ENCODE data around the gene RAB3IL1. TPM values are rescaled to one million over a fixed set of nuclear protein-coding genes. Genes with fewer than 3 reads are reported as not detected.

RAB3IL1 gene
- total RNA-seq, 1 donor from 2014 or later = 10.6 TPM

GRCh38 chr11:61914471-61915171 is 2.7 kb downstream of the RAB3IL1 start:
- no peak for TF ChIP-seq CTCF (IDR thresholded peaks at IDR 0.05; ENCODE audit: unreplicated experiment)
- H3K36me3 Mint-ChIP-seq = no peaks in the 10 kb centered on the region
- H3K4me1 Mint-ChIP-seq = peaks cover 28% of the 10 kb centered on the region
- no peak overlapping the region for H3K4me3 Mint-ChIP-seq
- no peaks in the 10 kb centered on the region for H3K9me3 Mint-ChIP-seq
- H3K27me3 Mint-ChIP-seq (ENCODE audit: low read depth) = peaks cover 33% of the 10 kb centered on the region
- no peak overlapping the region for H3K27ac Mint-ChIP-seq
- DNase-seq (ENCODE audit: low spot score in 2 of 2, unreplicated experiment in 2 of 2) = no peak

- peaks cover 25% of the 10 kb centered on the region for H3K27me3 Mint-ChIP-seq (ENCODE audit: low read depth)
- H3K4me3 Mint-ChIP-seq = no peak overlapping the region
- H3K4me1 Mint-ChIP-seq = peaks cover 27% of the 10 kb centered on the region
- H3K36me3 Mint-ChIP-seq = no peaks in the 10 kb centered on the region
- DNase-seq (ENCODE audit: low spot score in 2 of 2, unreplicated experiment in 2 of 2) = no peak
- no peak for TF ChIP-seq CTCF (IDR thresholded peaks at IDR 0.05; ENCODE audit: unreplicated experiment)
- no peaks in the 10 kb centered on the region for H3K9me3 Mint-ChIP-seq
- H3K27ac Mint-ChIP-seq = no peak overlapping the region
These were observed 3.5 kb downstream of the RAB3IL1 start for GRCh38 chr11:61913699-61914395.

- peak overlapping the region; percentile 0 for H3K27ac Mint-ChIP-seq
These were observed 4.2 kb downstream of the RAB3IL1 start for GRCh38 chr11:61912991-61913698.

GRCh38 chr11:61912530-61912898 is 4.9 kb downstream of the RAB3IL1 start:
- peaks cover 12% of the 10 kb centered on the region for H3K27me3 Mint-ChIP-seq (ENCODE audit: low read depth)
- H3K9me3 Mint-ChIP-seq = no peaks in the 10 kb centered on the region
- H3K4me1 Mint-ChIP-seq = peaks cover 17% of the 10 kb centered on the region
- H3K4me3 Mint-ChIP-seq = no peak overlapping the region
- no peaks in the 10 kb centered on the region for H3K36me3 Mint-ChIP-seq
- TF ChIP-seq CTCF (IDR thresholded peaks at IDR 0.05; ENCODE audit: unreplicated experiment) = no peak
- no peak overlapping the region for H3K27ac Mint-ChIP-seq
- DNase-seq (ENCODE audit: low spot score in 2 of 2, unreplicated experiment in 2 of 2) = no peak

More at GRCh38 chr11:61912991-61913698, 4.2 kb downstream of the RAB3IL1 start:
- no peak for TF ChIP-seq CTCF (IDR thresholded peaks at IDR 0.05; ENCODE audit: unreplicated experiment)
- H3K36me3 Mint-ChIP-seq = no peaks in the 10 kb centered on the region
- no peak for DNase-seq (ENCODE audit: low spot score in 2 of 2, unreplicated experiment in 2 of 2)
- peaks cover 23% of the 10 kb centered on the region for H3K4me1 Mint-ChIP-seq
- H3K27me3 Mint-ChIP-seq (ENCODE audit: low read depth) = peaks cover 18% of the 10 kb centered on the region
- H3K4me3 Mint-ChIP-seq = no peak overlapping the region
- no peaks in the 10 kb centered on the region for H3K9me3 Mint-ChIP-seq

GRCh38 chr11:61911701-61912529 is 5.5 kb downstream of the RAB3IL1 start:
- Mint-ChIP-seq H3K27ac (peak overlapping the region; percentile 64), H3K4me3 (no peak overlapping the region), H3K9me3 (no peaks in the 10 kb centered on the region), H3K4me1 (peaks cover 17% of the 10 kb centered on the region), H3K27me3 (ENCODE audit: low read depth) (peaks cover 12% of the 10 kb centered on the region), H3K36me3 (no peaks in the 10 kb centered on the region)
- no peak for DNase-seq (ENCODE audit: low spot score in 2 of 2, unreplicated experiment in 2 of 2)
- TF ChIP-seq CTCF (IDR thresholded peaks at IDR 0.05; ENCODE audit: unreplicated experiment) = no peak

All from mesothelial cell of epicardium (in vitro differentiated cells).